DMS114 treated with DMSO at 0.1 percent for 48 hours (cell line): ENCODE measurements around the gene TMCO2.

Experiments
- DNase-seq: peaks from one replicate; lab custom pipeline; 2025; ENCODE audit not compliant: unreplicated experiment; lab: John Stamatoyannopoulos, UW

TMCO2 gene

DNA sequence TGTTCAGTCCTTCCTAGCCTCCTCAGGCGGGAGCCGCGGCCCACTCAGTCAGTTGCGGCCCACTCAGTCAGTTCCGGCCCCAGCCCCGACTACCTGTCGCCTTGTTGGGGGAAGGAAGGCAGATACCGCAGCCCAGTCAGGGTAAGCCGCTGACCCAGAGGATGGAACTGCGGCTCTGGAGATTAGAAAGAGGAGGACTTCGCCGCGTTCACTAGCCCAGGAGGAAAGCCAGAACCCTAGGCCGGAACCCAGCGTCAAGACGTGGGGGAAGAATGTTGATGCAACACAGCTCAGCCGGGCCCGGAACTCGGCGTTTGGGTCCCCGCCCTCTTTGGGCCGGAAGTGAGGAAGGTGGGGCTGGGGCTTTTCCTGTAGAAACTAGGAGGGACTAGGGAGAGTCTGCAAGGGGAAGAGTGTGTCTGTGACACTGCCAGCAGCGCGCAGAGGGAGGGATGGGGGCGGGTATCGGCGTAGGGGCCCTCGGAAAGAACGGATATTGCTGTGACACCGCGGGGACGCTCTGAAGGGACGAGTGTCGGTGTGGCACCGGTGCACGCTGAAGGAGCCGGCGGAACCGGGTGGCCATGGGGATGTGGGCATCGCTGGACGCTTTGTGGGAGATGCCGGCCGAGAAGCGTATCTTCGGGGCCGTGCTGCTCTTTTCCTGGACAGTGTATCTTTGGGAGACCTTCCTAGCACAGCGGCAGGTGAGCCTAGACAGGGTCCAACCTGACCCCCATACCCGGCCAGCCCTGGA is 10.1 kb downstream of the TMCO2 start, which contains the start of gene ZMPSTE24:
Gene ZMPSTE24 (plus strand): TSS at position 549 of the 757 bp plus-strand sequence. CDS start 36 bp downstream, at position 585.
- DNase-seq, result peak; percentile 98

GRCh38 chr1:40258445-40258769 is 10.7 kb downstream of the TMCO2 start:
- no peak for DNase-seq

GRCh38 chr1:40264354-40264781 is 16.6 kb downstream of the TMCO2 start:
- DNase-seq, result no peak

DNA sequence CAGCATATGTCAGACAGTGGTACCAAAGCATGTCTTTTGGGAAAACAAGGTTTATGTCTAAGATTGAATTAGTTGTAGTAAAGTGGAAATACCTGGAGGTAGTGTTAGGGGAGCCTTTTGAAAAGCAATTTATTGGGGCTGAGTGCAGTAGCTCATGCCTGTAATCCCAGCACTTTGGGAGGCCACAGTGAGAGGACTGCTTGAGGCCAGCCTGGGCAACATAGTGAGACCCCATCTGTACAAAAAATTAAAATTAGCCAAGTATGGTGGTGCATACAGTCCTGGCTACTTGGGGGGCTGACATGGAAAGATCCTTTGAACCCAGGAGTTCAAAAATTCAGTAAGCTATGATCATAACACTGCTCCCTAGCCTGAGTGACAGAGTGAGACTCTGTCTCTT is 17.6 kb downstream of the TMCO2 start:
- no peak for DNase-seq

DNA sequence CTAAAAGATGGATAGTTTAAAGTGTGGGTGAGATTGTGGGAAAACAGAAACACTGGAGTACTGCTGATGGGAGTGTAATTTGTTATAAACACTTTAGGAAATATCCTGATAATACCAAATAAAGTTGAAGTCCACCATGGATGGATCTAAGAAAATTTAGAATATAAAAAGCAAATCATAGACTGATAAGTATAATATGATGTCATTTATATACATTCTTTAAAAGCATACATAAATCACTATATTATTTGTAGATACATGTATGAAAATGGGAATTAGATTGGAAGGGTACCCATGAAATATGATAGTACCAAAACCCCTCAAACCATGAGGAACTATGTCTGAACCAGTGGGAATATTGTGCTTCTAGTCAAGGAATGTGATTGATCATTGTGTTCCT is 18.2 kb downstream of the TMCO2 start:
- DNase-seq, result no peak

- DNase-seq, result no peak
Observed at GRCh38 chr1:40266786-40267535, 19.2 kb downstream of the TMCO2 start.

DNA sequence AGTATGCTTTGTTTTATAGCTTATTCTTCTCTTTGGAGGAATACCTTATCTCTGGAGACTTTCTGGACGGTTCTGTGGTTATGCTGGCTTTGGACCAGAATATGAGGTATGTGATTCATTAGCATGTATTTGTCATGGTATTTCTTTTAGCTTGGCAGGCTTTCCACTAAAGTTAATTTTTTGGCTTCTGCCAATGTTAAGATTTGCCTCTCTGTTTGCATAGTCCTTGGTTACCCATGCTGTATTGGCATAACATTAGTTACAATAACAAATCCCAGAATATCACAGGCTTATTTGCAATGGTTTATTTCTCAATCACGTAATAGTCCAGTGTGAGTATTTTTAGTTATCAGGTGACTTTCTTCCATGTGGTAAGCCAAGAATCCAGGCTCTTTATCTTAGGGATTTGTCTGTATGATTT is 20.0 kb downstream of the TMCO2 start:
- DNase-seq, result no peak

GRCh38 chr1:40268211-40268610 is 20.5 kb downstream of the TMCO2 start:
- no peak for DNase-seq

GRCh38 chr1:40270152-40270834 is 22.6 kb downstream of the TMCO2 start:
- DNase-seq, result no peak

DNA sequence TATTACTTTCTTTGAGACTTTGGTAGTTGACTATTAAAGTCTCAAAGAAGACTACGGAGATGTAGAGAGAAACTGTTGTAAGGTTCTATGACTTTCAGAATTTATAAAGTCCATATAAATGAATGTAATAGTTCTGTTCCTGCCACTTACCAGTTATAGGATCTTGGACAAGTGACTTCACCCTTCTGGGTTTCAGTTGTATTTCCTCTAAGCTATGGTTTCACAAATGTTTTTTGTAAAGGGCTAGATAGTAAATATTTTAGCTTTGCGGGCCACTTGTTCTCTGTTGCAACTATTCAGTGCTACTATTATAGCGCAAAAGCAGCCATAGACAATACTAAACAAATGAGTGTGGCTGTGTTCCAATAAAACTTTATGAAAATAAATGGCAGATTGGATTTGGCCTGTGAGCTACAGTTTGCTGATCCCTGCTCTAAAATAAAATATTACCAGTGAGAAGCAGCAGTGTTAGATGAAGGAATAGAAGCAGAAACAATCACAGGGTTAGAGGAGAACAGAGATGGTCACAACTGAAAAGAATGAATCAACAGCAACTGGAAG is 25.0 kb downstream of the TMCO2 start:
- DNase-seq, result no peak

- DNase-seq, result no peak
Observed at GRCh38 chr1:40273547-40274166, 25.9 kb downstream of the TMCO2 start.

DNA sequence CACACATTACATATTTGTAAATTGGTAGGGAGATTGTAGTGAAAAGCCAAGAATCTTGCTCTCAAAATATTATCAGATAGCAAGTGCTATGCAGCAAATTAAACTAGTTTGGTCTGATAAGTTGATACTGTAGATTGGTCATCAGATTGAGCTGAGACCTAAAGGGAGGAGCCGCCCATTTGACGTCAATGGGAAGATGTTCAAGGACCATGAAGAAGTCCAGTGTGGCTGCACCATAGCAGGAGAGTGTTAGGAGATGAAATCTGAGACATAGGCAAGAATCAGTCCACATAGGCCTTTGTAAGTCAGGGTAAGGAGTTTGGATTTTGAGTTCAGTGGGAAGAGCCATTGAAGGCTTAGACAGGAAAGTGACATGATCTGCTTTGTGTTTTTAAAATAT is 26.6 kb downstream of the TMCO2 start:
- DNase-seq, result no peak

DNA sequence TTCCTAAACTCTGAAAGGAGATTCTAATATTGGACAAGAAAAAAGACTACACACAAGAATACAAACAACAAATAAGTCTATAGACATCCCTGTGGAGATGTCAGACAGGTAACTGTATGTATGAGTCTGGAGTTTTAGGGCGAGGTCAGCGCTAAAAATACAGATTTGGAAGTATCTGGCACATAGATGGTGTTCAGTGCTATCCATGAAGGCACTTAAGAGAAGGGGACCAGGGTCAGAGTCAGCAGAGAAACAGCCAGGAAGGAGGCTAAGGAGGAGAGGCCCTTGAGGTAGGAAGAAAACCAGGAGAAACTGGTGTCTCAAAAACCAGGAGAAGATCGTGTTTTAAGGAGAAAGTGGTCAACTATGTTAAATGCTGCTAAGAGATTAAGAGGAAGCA is 28.4 kb downstream of the TMCO2 start:
- no peak for DNase-seq

DNA sequence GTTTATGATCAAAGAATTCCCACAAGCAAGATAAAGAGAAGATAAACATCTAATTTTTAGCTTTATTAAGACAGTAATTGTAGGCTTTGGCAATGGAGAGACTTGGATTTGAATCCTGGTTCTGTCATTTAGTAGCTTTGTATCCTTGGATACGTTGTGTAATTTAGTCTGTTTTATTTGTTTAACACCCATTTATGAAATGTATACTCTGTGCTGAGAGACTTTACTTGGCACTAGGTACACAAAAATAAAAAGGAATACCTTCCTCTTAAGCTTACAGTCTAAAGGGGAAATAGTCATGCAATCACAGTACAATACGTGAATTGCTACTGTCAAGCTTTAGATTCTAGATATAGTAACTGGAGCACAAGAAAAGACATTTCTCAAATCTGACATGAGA is 34.1 kb downstream of the TMCO2 start:
- no peak for DNase-seq

DNA sequence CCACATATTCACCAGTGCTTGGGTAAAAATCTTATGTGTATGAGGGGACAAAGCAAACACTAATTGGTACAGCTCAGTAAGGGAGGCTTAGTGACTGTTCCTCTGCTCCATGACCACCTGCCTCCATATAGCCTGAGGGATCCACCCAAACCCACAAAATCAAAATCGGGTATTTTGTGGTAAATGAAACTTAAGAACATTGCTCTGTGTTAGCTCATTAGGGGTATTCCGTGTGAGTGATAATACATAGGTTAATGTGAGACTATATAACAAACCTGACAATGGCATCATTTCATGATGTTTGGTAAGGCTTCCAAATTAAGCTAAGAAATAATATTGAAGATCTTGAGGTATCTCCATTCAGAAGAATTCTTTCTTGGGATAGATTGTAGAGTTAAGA is 43.6 kb downstream of the TMCO2 start:
- no peak for DNase-seq

DNA sequence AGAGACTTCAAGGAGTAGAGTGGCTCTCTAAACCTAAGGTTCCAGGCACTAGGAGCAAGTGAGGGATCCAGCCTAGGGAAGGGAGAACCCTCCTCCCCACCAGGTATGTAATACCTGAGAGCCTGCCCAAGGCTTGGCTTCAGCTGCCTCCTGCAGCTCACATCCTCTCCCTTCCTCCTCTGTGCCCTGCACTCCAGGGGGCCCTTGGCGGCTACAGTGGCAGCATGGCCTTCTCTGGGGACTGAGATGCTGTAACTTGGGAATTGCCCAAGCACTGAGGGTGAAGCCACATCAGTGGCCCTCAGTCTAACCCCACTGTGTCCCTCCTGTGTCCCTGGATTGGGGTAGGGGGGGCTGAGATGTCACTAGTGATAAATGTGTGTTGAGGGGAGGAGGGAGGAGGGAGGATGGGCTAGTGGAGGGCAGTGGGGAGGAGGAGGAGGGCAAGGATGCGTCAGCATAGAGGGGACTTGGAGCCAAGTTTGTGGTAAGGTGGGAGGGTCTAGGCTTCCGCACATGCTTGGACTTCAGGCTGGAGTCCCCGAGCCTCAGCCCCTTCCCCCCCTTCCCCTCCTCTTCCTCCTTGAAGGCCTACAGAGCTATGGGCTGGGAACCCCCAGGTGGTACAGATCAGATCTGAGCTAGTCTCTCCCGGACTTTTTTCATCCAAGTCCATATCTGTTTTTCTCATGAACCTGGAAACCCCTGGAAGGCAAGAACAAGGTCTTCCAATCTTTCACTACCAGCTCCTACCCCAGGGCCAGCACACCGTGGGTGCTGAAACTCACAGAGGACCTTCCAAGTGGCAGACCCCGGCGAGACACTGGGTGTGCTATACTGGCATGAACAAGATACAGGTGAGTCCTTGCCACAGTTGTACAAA is 51.9 kb downstream of the TMCO2 start:
- DNase-seq, result no peak

- DNase-seq, result no peak
Observed at GRCh38 chr1:40300249-40300567, 52.5 kb downstream of the TMCO2 start.

- no peak for DNase-seq
Observed at GRCh38 chr1:40300651-40301050, 52.9 kb downstream of the TMCO2 start.

GRCh38 chr1:40301066-40301465 is 53.3 kb downstream of the TMCO2 start:
- DNase-seq, result no peak
